DMS153 treated with DMSO at 0.1 percent for 48 hours (cell line): ENCODE measurements around the gene ACTA1.
"Not testable (repeated sequence)": the region's sequence is repeated elsewhere in the genome, so short reads cannot be mapped to it uniquely, and the experiment has no call there.

Experiments
- DNase-seq: peaks from one replicate; lab custom pipeline; 2025; ENCODE audit not compliant: unreplicated experiment; lab: John Stamatoyannopoulos, UW

ACTA1 gene

DNA sequence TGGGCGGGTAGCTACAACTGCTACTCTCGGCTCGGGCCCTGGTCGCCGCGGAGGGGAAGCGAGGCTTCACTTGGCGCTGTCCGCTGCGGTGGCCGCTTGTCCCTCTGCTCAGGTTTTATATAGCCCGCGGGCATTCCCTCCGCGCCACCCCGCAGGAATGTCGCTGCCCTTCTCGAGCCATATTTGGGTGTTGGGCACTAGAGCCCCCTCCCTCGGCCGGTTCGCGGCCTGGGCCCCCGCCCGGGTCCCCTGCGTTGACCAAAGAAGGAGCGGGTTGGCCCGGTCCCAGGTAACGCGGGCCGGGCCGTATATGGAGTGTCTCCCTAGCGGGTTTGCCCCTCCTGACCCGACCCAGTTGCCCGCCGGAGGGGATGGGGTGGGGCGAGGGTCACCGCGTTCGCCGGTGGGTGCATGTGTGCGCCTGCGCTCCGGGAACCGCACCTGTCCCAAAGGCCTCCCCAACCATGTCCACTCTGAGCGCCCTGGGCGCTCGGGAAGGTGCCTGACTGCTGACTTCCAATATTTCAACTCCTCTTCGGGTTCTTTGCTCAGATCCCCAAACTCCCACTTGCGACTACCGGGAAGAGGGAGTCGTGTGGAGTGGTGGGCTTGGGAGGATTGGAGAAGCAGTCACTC is at the start of gene ACTA1:
TSS of gene ACTA1 (minus strand) at position 90 of the 636 bp plus-strand sequence. CDS start 979 bp downstream, outside the sequence.
- no peak for DNase-seq

DNA sequence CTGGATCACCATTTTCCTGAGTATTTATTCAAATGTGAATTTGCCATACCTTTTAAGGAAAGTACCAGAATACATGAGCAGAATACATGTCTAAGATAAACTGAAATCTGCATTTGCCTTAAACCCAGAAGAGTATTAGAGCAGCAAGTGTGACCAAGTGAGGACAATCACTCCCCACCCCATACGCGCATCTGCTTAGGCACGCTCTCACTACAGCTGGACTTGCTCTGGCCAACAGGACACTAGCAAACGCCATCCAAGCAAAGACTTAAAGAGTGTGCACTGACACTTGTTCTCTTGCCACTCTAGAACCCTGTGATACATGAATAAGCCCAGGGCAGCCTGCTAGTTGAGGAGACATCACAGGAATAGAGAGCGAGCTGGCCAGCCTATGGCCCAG is 48.6 kb upstream of the ACTA1 start:
- DNase-seq, result no peak

DNA sequence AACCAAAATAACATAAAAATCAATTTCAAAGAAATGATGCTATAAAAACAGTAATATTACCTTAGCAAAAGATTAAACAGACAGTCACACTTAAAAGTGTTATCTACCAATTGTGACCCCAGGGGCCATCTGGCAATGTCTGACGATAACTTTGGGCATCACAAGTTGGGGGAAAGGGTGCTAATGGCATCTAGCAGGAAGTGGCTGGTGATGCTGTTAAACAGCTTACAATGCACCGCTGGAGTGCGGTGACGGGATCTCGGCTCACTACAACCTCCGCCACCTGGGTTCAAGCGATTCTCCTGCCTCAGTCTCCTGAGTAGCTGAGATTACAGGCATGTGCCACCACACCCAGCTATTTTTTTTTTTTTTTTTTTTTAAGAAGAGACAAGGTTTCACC is 46.6 kb upstream of the ACTA1 start:
- no peak for DNase-seq

DNA sequence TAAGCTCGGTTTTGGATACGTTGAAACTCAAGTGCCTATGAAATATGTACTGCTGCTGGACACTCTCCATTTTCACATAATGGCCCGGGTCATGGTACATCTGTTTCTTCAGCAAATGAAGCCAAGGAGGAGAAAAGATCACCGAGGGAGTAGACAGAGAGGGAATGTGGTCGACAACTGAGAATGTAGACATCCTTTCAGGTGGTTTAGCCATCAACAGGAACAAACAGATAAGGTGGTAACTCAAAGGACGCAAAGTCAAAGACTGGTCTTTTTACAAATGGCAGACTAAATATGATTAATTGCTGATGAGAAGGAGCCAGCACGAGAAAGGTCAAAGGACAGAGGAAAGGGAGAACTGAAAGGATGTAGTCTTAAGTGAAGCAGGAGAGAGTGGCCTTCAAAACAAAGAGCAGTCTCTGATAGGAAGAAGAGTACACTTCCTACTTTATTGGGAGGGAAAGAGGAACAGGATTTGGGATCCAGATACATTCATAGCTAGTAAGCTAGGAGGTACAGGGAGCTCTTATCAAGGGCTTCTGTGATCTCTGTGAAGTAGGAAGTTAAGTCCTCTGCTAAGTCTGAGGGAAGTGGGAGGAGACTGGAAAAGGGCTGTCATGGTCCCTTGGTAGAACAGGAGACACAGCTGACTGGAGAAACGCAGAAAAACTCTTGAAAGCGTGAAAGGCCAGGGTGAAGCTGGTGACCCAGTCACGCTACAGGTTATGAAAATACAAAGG is 45.9 kb upstream of the ACTA1 start:
- DNase-seq, result no peak

DNA sequence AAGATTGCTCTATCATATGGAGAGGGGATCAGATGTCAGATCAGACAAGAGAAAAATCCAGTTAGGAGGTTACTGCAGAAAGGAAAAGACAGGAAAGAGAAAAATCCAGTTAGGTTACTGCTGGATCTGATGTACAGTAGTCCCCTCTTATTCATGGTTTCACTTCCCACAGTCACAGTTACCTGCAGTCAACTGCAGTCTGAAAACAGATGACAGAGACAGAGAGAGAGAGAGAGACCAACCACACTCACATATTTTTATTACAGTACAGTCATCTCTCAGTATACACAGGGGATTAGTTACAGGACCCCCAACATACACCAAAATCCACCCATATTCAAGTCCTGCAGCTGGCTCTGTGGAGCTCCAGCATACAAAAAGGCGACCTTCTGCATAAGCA is 45.0 kb upstream of the ACTA1 start:
- DNase-seq, result no peak

DNA sequence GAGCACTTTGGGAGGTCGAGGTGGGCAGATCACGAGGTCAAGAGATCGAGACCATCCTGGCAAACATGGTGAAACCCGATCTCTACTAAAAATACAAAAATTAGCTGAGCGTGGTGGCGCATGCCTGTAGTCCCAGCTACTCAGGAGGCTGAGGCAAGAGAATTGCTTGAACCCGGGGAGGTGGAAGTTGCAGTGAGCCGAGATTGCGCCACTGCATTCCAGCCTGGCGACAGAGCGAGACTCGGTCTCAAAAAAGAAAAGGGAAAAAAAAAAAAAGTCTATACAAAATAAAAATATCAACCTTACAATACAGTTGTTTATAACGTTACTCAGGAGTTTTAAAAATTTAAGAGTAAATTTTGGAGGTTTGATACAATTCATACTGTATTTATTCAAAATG is 42.0 kb upstream of the ACTA1 start:
- DNase-seq, result not testable (repeated sequence)

DNA sequence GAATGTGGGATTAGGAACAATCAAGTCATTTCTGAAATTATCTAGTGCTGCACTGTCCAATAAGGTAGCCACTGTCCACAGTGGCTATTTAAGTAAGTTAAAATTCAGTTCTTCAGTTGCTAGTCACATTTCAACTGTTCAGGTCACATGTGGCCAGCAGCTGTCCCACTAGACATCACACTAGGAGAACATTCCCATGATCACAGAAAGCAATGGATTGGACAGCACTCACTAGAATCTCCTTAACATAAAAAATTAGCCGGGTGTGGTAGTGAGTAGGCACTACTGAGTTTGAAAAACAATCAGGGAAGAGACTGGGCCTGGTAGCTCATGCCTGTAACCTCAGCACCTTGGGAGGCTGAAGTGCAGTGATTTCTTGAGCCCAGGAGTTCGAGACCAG is 40.6 kb upstream of the ACTA1 start:
- DNase-seq, result no peak

DNA sequence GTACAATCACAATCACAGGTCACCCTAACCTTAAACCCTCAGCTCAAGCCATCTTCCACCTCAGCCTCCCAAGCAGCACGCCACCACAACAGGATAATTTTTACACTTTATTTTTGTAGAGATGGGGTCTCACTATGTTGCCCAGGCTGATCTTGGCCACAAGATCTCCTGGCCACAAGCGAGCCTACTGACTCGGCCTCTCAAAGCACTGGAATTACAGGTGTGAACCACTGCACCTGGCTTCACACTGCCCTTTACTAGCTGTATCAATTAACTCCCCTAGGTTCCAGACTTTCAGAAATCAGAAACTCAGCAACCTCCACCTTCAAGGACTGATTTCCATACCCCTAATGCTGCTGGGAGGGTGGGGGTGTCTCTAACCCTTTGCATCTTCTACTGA is 37.3 kb upstream of the ACTA1 start:
- no peak for DNase-seq

DNA sequence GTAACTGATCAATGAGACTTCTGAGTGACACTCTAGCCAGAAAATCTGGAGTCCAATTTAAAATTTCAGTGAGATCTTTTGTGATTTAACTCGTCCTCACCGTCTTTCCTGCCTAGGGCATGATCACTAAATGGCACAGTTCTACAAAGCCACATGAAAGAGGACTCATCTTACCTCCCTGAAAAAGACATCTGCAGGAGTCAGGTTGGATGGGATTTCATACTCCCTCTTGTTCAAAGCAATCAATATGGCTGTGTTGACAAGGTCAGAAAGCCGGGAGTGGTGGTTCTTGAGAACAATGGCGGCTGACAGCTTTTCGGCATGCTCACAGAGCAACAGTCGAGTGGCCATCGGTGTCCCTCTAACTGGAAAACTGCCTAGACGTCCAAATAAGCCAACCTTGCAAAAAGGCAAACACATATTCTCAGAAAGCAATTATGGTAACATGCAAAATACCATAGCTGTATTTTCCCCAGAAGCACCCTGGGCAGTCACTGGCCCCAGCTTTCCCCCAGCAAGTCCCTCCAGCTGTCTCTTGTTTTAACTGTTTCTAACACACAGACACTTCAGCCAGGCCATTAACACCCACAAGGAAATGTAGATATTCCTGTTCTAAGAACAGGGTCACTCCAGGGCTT is 36.6 kb upstream of the ACTA1 start:
- no peak for DNase-seq

DNA sequence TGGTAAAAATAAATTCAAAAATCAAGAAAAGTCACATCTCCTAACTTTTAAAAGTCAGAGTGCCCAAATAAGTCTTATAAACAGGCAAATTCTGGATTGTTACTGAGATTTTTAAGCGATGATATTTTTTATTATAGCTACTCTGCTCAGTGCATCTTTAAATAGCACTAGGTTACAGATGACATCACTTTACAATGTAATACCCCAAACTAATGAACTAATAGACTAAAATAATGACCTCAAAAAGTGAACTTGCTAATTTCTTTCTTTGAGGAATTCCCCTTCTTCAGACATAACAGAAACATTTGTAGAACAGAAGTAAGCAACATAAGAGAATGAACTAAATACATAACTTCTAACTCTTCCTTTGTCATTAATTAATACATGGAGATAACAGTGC is 33.0 kb upstream of the ACTA1 start:
- DNase-seq, result no peak

DNA sequence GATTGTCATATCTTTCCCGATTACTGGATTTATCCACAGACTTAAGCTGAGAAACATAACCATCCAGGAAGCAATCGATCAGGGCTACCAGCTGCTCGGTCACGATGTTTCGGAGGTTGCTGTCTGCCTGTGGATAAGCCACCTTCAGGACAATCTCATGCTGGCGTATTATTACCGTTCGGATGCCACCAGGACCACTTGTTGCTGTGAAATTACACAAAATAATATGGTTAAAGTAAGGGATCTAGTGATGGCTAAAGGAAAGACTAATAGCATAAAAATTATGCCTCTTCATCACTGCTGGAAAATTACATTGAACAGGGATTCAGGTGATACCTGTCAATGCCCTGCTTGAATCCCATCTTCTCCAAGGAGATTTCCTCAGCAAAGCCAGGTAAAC is 30.8 kb upstream of the ACTA1 start:
- no peak for DNase-seq

DNA sequence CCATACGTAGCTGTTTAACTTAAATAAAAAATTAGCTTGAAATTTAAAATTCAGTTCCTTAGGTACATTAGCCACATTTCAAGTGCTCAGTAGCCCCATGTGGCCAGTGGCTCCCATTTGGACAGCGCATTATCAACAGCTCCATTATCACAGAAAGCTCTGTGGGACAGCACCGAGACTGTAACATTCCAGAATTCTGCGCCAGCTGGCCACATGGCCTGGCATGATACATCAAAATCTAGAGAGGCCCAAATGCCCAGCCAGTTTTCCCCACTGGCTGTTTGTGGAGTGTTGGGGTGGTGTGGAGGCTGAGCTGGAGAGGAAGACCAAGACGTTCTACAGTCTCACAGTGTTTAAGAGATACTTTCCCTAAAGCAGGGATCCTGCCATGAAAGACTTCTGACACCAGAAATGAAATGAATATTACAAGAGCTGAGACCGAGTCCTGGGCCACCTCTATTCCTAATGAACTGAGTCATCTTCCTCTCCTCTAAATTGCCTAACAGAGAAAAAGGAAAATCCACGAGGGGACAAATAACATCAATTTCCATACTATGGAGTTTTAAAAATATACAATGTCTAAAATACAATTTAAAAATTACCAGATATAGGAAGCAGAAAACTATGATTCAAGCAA is 27.3 kb upstream of the ACTA1 start:
- DNase-seq, result no peak

DNA sequence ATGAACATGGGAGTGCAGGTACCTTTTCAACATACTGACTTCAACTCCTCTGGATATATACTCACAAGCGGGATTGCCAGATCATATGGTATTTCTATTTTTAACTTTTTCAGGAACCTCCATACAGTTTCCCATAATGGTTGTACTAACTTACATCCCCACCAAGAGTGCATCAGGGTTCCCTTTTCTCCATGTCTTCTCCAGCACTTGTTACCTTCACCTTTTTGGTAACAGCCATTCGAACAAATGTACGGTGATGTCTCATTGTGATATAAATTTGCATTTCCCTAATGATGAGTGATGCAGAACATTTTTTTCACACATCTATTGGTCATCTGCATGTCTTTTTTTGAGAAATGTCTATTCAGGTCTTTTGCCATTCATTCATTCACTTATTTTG is 25.9 kb upstream of the ACTA1 start:
- DNase-seq, result no peak

DNA sequence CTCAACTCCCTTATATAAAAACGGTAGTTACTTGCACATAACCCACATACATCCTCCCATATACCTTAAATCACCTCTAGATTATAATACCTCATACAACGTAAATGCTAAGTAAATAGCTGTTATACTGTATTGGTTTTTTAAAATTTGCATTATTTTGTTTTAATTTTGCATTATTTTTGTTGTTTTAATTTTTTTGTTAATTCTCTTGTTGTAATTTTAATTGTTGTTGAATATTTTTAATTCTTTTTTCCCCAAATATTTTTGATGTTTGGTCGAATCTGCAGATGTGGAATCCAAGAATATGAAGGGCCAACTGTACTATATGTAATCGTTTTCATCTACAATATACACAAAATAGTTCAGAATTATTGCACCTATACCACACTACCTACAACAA is 23.5 kb upstream of the ACTA1 start:
- no peak for DNase-seq

DNA sequence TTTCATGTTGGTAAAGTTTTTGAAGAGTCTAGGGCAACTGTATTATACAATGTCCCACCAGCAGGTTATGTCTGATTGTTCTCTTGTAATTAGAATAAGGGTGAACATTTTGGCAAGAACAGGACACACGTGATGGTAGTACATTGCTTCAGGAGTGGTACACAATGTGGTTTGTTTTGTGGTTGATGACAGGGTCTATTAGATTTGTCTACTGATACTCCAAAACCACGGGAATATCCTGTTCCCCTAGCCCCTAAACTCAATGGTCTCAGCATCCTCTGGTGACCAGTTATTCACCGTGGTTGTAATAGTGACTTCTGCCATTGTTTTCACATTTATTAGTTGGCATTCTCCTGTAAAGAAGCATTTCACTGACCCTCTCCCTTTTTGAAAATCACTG is 22.1 kb upstream of the ACTA1 start:
- DNase-seq, result no peak

DNA sequence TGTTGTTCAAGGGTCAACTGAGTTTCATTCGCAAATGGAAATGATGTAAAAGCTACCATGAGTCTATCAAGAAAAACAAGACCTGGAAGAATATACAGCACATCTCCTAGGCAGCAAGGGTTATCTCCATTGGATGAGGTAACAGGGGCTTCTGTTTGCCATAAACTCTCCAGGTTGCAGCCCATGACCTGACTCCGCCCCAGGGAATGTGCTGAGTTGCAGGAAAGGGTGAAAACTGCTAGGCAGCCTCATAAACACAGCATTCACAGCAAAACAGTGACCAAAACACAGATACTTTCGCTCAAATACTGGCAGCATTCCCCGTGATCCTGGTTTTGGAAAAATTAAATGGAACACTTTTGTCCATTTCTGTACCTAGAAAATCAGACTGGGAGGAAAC is 20.2 kb upstream of the ACTA1 start:
- DNase-seq, result no peak

DNA sequence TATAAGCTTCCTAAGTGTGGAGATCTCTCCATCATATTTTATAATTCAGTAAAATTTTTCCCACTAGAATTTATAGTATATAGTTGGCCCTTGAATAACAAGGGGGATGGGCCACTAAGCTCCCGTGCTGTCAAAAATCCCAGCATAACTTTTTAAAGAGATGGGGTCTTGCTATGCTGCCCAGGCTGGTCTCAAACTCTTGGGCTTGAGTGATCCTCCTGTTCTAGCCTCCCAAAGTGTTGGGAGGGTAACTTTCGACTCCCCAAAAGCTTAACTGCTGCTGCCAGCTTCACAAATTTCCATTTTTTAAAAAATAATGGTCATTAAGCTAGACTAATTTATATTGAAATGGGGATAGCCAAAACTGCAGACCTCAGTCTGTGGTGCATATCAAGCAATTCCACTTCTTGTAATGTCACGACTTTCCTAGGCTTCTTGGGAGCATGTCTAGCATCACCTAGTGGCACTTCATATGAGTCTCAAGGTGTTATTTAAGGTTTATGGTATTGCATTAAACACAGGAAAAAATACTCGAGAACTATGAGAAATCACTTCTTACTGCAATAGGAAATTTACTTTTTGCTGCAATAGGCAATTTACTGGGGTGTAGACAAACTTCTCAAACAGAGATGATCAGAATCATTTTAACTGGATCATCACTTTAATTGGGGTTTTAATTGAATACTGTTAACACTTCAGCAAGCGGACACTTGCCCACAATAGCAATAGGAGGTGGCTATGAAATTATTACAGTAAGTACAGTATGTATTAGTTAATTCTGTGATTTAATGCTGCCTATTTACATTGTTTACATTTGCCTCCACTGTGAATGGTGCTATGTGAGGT is 19.3 kb upstream of the ACTA1 start:
- DNase-seq, result no peak

DNA sequence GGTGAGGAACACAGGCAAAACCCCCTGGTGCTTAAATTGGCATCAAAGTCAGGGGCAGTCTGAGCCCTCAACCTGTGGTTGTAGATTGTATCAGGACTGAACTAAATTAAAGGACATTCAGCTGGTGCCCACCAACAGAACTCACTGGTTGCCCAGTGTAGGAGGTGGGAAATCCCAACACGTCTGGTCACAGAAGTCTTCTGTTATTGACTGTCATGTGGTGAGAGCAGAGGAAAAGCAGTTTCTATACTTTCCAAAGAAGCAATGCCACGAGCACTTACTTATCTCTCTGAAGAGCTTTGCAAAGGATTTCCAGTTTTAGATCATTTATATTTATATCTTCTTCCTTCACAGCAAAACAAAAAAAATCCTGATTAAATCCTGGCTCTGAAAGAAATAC is 15.0 kb upstream of the ACTA1 start:
- no peak for DNase-seq

DNA sequence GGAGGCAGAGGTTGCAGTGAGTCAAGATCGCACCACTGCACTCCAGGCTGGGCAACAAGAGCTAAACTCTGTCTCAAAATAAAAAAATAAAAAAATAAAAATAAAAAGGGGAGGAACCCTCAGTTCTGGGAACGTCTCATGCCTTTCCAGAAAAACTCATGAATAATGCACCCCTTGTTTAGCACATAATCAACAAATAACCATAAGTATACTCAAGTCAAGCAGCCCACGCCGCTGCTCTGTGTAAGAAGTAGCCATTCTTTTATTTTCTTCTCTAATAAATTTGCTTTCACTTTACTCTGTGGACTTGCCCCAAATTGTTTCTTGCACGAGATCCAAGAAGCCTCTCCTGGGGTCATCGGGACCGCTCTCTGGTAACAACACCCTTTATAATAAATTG is 14.5 kb upstream of the ACTA1 start:
- DNase-seq, result no peak

DNA sequence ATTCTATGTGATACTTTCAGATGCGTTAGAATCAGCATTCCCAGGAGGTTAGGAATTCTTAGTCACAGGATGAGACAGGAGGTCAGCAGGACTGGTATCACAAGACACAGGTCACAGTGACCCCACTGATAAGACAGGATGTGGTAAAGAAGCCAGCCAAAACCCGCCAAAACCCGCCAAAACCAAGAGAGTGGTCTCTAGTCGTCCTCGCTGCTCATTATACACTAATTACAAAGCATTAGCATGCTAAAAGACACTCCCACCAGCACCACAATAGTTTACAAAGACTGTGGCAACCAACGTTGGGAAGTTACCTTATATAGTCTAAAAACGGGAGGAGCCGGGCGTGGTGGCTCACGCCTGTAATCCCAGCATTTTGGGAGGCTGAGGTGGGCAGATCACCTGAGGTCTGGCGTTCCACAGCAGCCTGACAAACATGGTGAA is 13.9 kb upstream of the ACTA1 start:
- DNase-seq, result no peak

DNA sequence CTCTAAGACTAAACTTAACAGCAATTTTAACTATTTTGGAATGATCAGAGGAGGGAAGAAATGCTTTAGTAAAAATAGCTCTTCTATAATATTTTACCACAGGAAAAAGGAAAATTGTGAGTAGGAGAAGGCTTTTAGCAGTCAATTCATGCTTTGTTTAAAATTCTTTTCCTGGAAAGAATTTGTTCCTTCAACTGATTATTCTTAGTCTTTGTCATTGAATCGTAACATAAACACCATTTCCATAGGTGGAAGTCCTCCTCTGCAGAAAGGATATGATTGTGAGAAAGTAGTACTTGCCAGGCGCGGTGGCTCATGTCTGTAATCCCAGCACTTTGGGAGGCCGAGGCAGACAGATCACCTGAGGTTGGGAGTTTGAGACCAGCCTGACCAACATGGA is 11.9 kb upstream of the ACTA1 start:
- DNase-seq, result no peak
